NT2/D1 (cell line): ENCODE data around the gene CTIF.

ENCODE experiments used
- YY1 ChIP-seq: IDR thresholded peaks from 2 replicates; pipeline ENCODE4 v1.6.1; 2011; ENCODE audit not compliant: insufficient read length, insufficient read depth
- ZNF274 ChIP-seq: IDR thresholded peaks from 2 replicates; pipeline ENCODE4 v1.6.1; 2011; ENCODE audit warnings: mild to moderate bottlenecking, low read depth, low read length

DNA sequence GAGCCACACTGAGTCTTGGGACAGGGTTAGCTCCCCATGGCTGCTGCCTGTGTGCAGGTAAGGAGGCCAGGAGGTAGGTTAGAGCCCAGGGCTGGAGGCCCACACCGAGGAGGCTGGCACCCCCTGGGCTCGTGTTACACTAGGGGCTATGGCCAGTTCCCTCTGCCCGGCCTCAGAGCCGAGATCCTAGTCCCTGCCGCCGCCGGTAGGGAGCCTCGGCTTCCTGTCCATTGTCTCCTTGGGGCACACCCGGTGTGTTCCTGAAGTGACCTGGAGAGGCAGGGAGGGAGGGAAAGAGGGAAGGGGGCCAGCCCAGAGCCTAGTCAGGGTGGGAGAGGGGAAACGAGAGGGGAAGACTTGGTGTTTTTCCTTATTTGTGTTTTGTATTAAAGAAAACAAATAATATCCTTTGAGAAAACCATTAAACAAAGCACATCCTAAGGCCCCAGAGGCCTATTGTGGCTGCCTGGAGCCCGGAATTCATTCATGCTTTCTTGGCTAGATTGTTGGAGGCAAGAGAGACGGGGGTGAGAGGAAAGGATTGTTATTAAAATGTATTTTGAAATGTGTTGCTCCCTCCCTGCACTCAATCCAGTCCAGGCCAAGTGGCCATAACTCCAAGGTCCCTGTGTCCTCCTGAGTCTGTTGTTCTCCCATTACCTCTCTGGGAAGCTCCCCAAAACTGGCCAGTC, 170.7 kb downstream of the CTIF start:
- TF ChIP-seq ZNF274 = no peak
- no peak for TF ChIP-seq YY1
